Superior temporal gyrus (tissue), 1 donor: ENCODE measurements around the gene DOLPP1.

Source experiments
- DNase-seq: peaks from one replicate; pipeline ENCODE4 v3.0.0-alpha.2; 2016; ENCODE audit errors: extremely low spot score

The DOLPP1 gene

GRCh38 chr9:129064499-129064908 lies 16.4 kb upstream of the DOLPP1 start:
- no peak for DNase-seq

GRCh38 chr9:129068110-129068509 lies 12.8 kb upstream of the DOLPP1 start:
- DNase-seq, result no peak

DNA sequence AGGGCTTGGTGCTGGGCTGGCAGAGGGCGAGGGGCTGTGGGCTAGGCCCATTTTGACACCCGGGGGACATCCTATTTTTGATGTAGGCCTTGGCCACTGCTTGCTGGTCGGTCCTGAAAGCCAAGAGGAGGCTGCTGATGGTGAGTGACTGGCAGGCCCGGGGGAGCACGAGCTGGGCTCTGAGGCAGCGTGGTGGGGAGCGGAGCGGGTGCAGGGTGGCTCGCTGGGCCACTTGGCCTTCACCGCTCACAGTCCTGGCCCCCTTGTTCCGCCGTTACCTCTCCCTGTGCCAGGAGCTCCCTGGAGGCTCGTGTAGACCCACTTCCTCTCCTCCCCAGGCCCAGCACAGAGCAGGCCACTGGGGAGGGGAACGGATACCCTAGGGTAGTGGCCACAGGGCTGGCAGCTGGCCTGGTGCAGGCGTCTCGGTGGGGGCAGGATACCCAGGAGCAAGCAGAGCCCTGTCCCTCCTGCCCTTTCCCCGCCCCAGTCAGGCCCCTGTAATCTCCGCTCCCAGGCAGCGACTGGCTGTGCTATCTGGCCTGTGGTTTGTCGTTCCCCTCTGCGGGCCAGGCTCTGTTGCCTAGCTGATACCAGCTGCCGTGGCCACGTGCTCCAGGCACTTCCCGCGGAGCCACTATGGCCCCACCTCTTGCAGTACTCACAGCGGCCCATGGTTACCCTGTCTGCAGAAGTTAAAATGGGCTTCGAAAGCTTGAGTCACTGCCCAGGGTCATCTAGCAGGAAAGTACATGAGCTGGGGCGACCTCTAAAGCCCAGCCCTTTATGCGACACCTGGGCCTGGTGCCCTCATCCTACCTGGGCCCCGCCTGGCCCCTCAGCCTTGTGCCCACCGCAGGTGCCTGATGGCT lies 11.7 kb upstream of the DOLPP1 start:
- DNase-seq, result no peak

DNA sequence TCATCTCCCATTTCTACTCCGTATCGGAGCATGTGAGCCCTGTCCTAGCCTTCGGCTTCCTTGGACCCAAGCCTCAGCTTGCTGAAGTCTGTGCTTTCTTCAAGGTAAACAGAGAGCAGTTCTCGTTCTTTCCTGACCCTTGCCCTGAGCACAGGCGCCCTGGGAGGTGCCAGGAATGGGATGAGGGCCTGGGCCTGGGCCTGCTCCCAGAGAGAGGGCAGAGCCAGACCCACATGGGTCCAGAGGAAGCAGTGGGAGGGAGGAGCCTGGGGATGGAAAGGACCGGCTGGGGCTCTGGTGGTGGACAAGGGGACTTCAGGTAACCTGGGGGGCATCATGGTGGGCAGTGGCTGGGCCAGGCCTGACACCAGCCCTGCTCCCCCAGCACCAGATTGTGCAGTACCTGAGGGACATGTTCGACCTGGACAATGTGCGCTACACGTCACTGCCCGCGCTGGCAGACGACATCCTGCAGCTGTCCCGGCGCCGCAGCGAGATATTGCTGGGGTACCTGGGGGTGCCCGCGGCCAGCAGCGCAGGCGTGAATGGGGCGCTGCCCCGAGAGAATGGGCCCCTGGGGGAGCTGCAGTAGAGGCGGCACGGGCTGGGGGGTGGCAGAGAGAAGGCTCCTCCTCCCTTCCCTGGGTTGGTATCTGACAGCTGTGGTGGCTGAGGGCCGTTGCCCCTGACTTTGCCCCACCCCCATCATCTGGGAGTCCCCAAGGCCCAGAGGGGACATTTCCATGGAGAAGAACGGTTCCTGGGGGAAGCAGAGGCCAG lies 10.9 kb upstream of the DOLPP1 start:
- DNase-seq, result no peak

- DNase-seq, result no peak
Measured at GRCh38 chr9:129070696-129071525, 10.0 kb upstream of the DOLPP1 start.

DNA sequence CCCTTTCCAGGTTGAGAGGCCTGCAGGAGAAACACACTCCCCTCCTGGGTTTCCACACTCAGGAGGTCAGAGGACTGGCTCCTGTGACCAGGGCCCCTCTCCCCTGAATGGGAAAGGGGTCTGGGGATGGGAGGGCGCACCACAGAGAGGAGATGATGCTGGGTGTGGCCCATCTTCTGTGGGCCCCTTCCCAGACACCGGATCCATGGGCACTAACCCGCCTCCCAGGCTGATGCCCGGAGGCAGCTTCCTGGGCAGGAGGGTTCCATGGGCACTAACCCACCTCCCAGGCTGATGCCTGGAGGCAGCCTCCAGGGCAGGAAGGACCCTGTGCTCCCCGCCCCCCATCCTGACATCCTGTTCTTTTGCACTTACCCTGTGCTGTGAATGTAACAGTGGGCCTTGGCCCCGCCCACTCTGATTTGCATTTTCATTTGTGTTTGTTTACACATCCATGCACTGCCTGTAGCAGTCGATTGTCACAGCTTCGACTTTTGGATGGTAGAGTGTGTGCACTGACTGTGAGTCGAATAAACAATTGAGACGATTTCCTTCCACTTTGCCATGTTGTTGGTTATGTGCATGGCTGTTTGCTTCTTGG lies 9.3 kb upstream of the DOLPP1 start:
- no peak for DNase-seq

DNA sequence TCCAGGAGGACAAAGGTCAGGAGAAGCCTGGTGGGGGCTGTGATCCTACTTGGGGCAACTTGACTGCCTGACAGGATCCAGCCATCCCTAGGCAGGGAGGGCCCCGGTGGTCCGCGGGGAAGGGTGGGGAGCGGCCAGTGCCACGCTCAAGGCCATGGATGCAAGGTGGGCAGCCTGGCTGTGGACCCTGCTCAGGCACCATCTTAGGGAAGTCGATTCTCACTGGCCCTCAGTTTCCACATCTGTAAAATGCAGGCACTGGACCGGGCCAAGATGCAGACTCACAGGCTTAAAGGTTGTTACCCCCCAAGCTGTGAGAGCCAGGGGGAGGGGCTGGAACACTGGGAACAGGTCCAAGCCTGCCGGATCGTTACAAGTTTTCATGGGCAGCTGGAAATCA lies 8.7 kb upstream of the DOLPP1 start:
- no peak for DNase-seq

DNA sequence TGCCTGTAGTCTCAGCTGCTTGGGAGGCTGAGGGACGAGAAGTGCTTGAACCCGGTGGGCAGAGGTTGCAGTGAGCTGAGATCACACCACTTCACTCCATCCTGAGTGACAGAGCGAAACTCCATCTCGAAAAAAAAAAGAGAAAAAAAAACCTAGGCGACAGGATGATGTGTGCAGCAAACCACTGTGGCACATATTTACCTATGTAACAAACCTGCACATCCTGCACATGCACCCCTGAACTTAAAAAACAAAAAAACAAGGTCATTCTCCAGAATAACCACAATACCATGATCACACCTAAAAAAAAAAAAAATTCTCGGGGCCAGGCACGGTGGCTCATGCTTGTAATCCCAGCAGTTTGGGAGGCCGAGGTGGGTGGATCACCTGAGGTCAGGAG lies 7.5 kb upstream of the DOLPP1 start:
- DNase-seq, result no peak

- no peak for DNase-seq
Measured at GRCh38 chr9:129074106-129074505, 6.8 kb upstream of the DOLPP1 start.

DNA sequence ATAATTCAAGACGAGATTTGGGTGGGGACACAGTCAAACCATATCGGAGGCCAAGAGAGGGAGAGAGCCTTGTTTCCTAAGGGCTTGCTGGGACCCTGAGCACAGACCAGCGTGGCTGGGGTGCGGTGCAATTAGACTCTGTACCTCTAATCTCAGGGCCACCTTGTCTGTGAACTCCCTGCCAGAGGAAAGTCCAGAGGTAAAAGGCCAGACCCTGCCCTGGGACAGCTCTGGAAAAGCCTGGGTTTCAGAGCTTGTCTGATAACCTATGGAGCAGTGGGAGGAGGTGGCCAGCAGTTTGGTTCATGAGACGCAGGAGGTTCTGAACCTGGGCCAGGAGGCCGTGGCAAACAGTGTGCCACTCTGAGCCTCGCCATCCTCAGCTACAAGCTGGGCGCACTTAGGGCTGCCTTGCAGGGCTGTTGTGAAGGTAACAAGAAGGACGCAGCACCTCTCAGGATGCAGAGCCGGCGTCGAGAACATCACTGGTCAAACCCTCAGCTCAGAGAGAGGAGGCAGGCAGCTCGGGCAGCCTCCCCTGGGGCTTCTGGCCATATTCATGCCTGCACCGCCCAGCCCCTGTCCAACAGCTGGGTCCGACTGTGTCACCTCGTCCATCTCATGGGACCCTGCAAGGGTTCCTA lies 4.8 kb upstream of the DOLPP1 start:
- DNase-seq, result no peak

DNA sequence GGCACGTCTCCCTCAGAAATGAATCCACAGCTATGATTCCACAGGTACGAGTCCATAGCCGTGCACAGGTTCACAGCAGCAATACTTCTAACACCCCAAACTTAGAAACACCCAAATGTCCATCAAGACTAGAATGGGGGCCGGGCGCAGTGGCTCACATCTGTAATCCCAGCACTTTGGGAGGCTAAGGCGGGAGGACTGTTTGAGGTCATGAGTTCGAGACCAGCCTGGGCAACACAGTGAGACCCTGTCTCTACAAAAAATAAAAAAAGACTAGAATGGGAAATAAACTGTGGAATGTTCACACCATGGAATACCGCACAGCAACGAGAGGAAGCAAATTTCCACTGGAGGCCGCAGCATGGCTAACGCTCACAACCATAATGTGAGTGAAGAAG lies 4.3 kb upstream of the DOLPP1 start:
- no peak for DNase-seq

- DNase-seq, result no peak
Measured at GRCh38 chr9:129077236-129077635, 3.7 kb upstream of the DOLPP1 start.

DNA sequence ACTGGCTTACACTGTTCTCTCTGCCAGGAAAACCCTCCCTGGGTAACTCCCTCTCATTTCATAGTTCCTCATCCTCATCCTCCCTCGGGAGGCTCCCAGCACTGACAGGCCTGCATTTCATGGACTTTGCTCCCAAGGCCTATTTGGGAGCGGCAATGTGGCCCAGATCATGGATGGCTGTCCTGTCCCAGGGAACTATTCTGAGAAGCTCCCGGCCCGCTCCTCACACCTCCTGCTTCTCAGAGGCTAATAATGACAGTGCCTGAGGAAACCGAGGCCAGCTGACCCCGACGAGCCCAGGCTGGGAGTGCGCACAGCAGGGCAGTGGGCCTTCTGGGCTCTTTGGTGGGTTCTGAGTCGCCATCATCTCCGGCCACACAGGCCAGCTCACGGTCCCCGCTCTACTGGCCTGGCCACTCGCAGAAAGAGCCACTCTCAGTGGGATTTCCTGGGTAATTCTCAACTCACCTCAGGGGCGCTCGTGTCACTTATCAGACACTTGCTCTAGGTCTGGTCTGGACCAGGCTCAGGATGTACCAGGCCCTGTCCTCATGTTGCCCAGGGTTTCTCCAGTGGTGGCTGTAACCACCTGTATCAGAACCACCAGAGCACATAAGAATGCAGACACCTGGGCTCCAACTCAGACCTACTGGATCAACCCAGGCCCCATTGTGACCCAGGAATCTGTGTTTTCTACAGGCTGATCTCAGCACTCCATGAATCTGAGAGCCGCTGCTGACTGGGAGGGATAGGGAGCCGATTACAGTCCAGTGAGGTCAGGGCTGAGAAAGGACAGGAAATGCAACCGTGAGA lies 2.0 kb upstream of the DOLPP1 start:
- no peak for DNase-seq

GRCh38 chr9:129079829-129080228 lies 1.1 kb upstream of the DOLPP1 start:
- DNase-seq, result no peak

DNA sequence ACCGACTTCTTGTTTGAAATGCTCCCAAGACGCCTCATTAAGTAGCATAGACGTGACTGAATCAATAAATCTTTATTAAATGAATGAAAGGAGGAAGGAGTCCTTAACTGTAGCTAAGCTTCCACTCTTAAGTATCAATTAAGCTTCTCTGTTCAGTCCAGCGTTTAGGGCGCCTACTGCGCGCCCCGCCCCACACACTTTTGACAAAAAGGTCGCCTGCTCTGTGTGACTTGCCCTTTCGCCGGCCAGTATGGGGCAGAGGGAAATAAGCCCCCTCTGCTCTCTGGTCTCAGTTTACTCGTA lies 662 bp upstream of the DOLPP1 start:
- no peak for DNase-seq

DNA sequence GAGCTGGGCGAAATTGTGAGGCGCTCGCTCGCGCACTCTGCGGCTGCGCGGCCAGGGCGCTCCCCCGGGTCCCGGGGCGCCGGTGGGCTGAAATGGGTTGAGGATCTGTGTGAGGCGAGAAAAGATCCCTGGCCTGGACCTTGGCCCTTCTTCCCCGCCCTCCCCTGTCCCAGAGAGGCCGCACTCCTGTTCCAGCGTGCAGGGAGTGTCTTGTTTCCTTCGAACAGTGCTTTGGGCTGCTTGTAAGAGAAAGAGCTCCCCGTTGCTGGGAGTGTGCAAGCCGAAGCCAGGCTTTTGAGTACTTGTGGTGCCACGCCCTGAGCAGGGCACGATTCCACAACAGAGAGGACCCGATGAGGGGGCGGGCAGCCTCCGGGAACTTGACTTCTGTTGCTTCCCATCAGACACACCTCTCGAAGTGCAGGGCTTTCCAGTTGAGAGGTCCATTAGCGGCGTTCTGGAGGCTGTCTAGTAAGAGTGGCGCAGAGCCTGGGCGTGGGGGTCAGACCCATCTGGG lies 535 bp downstream of the DOLPP1 start:
- no peak for DNase-seq

DNA sequence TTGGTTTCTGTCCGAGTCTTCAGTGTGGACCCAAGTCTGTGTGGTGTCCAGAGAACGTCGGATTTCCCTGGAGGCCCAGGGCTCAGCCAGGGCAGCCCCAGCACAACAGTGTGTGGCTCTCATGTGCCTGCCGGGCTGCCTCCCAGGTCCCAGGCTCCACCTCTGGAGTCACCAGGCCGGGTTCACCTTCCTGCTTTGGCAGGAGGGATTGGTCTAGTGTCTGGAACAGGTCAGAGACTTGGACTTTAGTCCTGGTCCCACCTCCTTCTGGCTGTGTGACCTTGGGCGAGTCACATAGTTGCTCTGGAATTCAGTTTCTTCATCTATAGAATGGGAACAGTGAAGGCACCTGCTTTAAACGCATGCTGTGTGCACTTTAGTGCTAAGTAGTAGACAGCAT lies 3.2 kb downstream of the DOLPP1 start:
- DNase-seq, result no peak

- no peak for DNase-seq
Measured at GRCh38 chr9:129089246-129089645, 8.3 kb downstream of the DOLPP1 start.

- no peak for DNase-seq
Measured at GRCh38 chr9:129093602-129094386, 12.9 kb downstream of the DOLPP1 start.
